Astrocyte (in vitro differentiated cells and primary cell): ENCODE results near the gene MICAL3. TPM values are rescaled to one million over a fixed set of nuclear protein-coding genes. Genes with fewer than 3 reads are reported as not detected.

Experiments
- DNase-seq: peaks from one replicate; pipeline ENCODE4 v3.0.0-alpha.2; 2010; ENCODE audit warnings: low read depth
- FAIRE-seq: peaks from 2 replicates; lab custom pipeline; 2011; peaks lifted over from hg19 to GRCh38; lab: Jason Lieb, UNC
- H2AFZ ChIP-seq: 2 replicates; pipeline ENCODE4 v1.6.0; 2012; ENCODE audit warnings: low read depth, low read length, inconsistent platforms
- H3K27ac ChIP-seq: 2 replicates; pipeline ENCODE4 v1.5.1; 2011; ENCODE audit warnings: low read depth, low read length, inconsistent platforms
- H3K27me3 ChIP-seq: 2 replicates; pipeline ENCODE4 v1.6.0; 2011; ENCODE audit warnings: low read length, inconsistent platforms; ENCODE audit not compliant: insufficient read depth
- H3K36me3 ChIP-seq: 2 replicates; pipeline ENCODE4 v1.5.1; 2011; ENCODE audit warnings: low read length, inconsistent platforms; ENCODE audit not compliant: insufficient read depth
- H3K4me1 ChIP-seq: 2 replicates; pipeline ENCODE4 v1.5.1; 2011; ENCODE audit warnings: low read length, inconsistent platforms; ENCODE audit not compliant: insufficient read depth
- H3K4me2 ChIP-seq: 2 replicates; pipeline ENCODE4 v1.6.0; 2012; ENCODE audit warnings: low read length, inconsistent platforms
- H3K4me3 ChIP-seq: 2 replicates; pipeline ENCODE4 v1.5.1; 2011; ENCODE audit warnings: low read depth, mild to moderate bottlenecking, low read length, inconsistent platforms; ENCODE audit not compliant: insufficient read depth
- H3K79me2 ChIP-seq: 2 replicates; pipeline ENCODE4 v1.6.0; 2012; ENCODE audit warnings: mild to moderate bottlenecking, low read length, inconsistent platforms; ENCODE audit not compliant: insufficient read depth
- H3K9ac ChIP-seq: 2 replicates; pipeline ENCODE4 v1.6.0; 2012; ENCODE audit warnings: mild to moderate bottlenecking, low read length, inconsistent platforms
- H3K9me3 ChIP-seq: 2 replicates; pipeline ENCODE4 v1.5.1; 2012; ENCODE audit warnings: low read depth, mild to moderate bottlenecking, low read length, inconsistent platforms; ENCODE audit not compliant: insufficient read depth
- H4K20me1 ChIP-seq: 2 replicates; pipeline ENCODE4 v1.6.0; 2012; ENCODE audit warnings: low read length, inconsistent platforms; ENCODE audit not compliant: insufficient read depth
- H3K27ac Mint-ChIP-seq: one replicate; pipeline ENCODE4 v1.8.0; 2021; ENCODE audit warnings: mild to moderate bottlenecking, mixed read lengths; ENCODE audit not compliant: unreplicated experiment
- H3K27me3 Mint-ChIP-seq: one replicate; pipeline ENCODE4 v1.8.0; 2021; ENCODE audit warnings: low read depth, mixed read lengths; ENCODE audit not compliant: unreplicated experiment
- H3K36me3 Mint-ChIP-seq: one replicate; pipeline ENCODE4 v1.8.0; 2021; ENCODE audit warnings: low read depth, mixed read lengths; ENCODE audit not compliant: unreplicated experiment
- H3K4me1 Mint-ChIP-seq: one replicate; pipeline ENCODE4 v1.8.0; 2021; ENCODE audit warnings: low read depth, mixed read lengths; ENCODE audit not compliant: unreplicated experiment
- H3K4me3 Mint-ChIP-seq: one replicate; pipeline ENCODE4 v1.8.0; 2021; ENCODE audit warnings: mild to moderate bottlenecking, moderate library complexity, mixed read lengths; ENCODE audit not compliant: unreplicated experiment
- H3K9me3 Mint-ChIP-seq: one replicate; pipeline ENCODE4 v1.8.0; 2021; ENCODE audit warnings: mild to moderate bottlenecking, mixed read lengths; ENCODE audit not compliant: unreplicated experiment
- CTCF ChIP-seq: IDR thresholded peaks from 2 replicates; pipeline ENCODE4 v1.5.1; 2011; ENCODE audit warnings: low read depth, mild to moderate bottlenecking, inconsistent platforms, low read length, moderate library complexity; ENCODE audit not compliant: insufficient read depth
- EZH2 ChIP-seq: IDR thresholded peaks from 2 replicates; pipeline ENCODE4 v1.6.1; 2012; ENCODE audit warnings: mild to moderate bottlenecking, low read length, inconsistent platforms; ENCODE audit not compliant: insufficient read depth
- total RNA-seq: library from RNA; stranded (reverse); gene quantifications from 2 replicates; pipeline ENCODE4 v1.2.1, GENCODE V29; 2021

The MICAL3 gene
- total RNA-seq, 1 donor from 2014 or later = 113 TPM

- no peak for TF ChIP-seq CTCF
- TF ChIP-seq EZH2 = no peak
- no peaks in the 10 kb centered on the region for H4K20me1 ChIP-seq
- H3K9ac ChIP-seq = no peak overlapping the region
- Mint-ChIP-seq H3K4me3 (no peak overlapping the region), H3K4me1 (peaks cover 40% of the 10 kb centered on the region), H3K27me3 (no peaks in the 10 kb centered on the region), H3K27ac (peak overlapping the region; percentile 58), H3K36me3 (peaks cover 3% of the 10 kb centered on the region), H3K9me3 (no peaks in the 10 kb centered on the region)
- DNase-seq (peak; percentile 100), FAIRE-seq (peak; percentile 84)
- peak overlapping the region; percentile 16 for H3K4me2 ChIP-seq
- H3K9me3 ChIP-seq = no peaks in the 10 kb centered on the region
- H3K27me3 ChIP-seq = no peaks in the 10 kb centered on the region
- H3K4me1 ChIP-seq = peaks cover 41% of the 10 kb centered on the region
- peak overlapping the region; percentile 67 for H3K27ac ChIP-seq
- no peaks in the 10 kb centered on the region for H3K36me3 ChIP-seq
- H2AFZ ChIP-seq = no peak overlapping the region
- H3K4me3 ChIP-seq = no peak overlapping the region
- H3K79me2 ChIP-seq = no peaks in the 10 kb centered on the region
Measured at GRCh38 chr22:18057568-18058209, 33.3 kb upstream of the MICAL3 start.

- peaks cover 1% of the 10 kb centered on the region for H3K9me3 Mint-ChIP-seq
- no peak overlapping the region for H3K4me3 Mint-ChIP-seq
- H3K36me3 Mint-ChIP-seq = peaks cover 3% of the 10 kb centered on the region
- Histone ChIP-seq H3K4me2 (peak overlapping the region; percentile 35), H3K79me2 (no peaks in the 10 kb centered on the region), H3K4me1 (peaks cover 41% of the 10 kb centered on the region), H3K27me3 (no peaks in the 10 kb centered on the region), H3K9ac (peak overlapping the region; percentile 42), H3K27ac (peak overlapping the region; percentile 67), H3K9me3 (no peaks in the 10 kb centered on the region), H3K36me3 (no peaks in the 10 kb centered on the region), H3K4me3 (no peak overlapping the region), H2AFZ (no peak overlapping the region), H4K20me1 (no peaks in the 10 kb centered on the region)
- no peak for TF ChIP-seq EZH2
- TF ChIP-seq CTCF = no peak
- FAIRE-seq (no peak), DNase-seq (no peak)
- no peaks in the 10 kb centered on the region for H3K27me3 Mint-ChIP-seq
- peak overlapping the region; percentile 75 for H3K27ac Mint-ChIP-seq
- H3K4me1 Mint-ChIP-seq = peaks cover 35% of the 10 kb centered on the region
Measured at GRCh38 chr22:18056807-18057474, 32.6 kb upstream of the MICAL3 start.
